Transverse colon (tissue), 3 donors: ENCODE results near the gene KLC4.
"Not testable (repeated sequence)": the region's sequence is repeated elsewhere in the genome, so short reads cannot be mapped to it uniquely, and the experiment has no call there.

Experiments
- POLR2A ChIP-seq: fragments of 450-650 bp; IDR thresholded peaks from one replicate; pipeline ENCODE4 v1.6.1; 2016; ENCODE audit warnings: antibody characterized with exemption, mild to moderate bottlenecking, moderate library complexity
- TF ChIP-seq, protein P1 (sequence below), 5 experiments: fragments of 200-600 bp in 3 of 5; fragments of 450-650 bp in 2 of 5; sonication (generic) in 3 of 5; IDR thresholded peaks; 1 replicate in 2 of 5; 2 replicates in 3 of 5; pipeline ENCODE4 v1.5.1; 2016 to 2017; ENCODE audit warnings: antibody characterized with exemption in 5 of 5, inconsistent platforms in 3 of 5, mild to moderate bottlenecking in 2 of 5, moderate library complexity in 1 of 5

DNA sequence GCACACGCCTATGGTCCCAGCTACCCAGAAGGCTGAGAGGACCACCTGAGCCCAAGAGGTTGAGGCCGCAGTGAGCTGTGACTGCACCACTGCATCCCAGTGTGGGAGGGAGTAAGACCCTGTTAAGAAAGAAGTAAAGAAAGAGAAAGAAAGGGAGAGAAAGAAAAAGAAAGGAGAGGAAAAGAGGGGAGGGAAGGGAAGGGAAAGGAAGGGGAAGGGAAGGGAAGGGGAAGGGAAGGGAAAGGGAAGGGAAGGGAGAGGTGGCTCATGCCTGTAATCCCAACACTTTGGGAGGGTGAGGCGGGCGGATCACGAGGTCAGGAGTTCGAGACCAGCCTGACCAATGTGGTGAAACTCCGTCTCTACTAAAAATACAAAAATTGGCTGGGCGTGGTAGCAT lies 18.0 kb upstream of the KLC4 start:
- TF ChIP-seq, protein P1, sequence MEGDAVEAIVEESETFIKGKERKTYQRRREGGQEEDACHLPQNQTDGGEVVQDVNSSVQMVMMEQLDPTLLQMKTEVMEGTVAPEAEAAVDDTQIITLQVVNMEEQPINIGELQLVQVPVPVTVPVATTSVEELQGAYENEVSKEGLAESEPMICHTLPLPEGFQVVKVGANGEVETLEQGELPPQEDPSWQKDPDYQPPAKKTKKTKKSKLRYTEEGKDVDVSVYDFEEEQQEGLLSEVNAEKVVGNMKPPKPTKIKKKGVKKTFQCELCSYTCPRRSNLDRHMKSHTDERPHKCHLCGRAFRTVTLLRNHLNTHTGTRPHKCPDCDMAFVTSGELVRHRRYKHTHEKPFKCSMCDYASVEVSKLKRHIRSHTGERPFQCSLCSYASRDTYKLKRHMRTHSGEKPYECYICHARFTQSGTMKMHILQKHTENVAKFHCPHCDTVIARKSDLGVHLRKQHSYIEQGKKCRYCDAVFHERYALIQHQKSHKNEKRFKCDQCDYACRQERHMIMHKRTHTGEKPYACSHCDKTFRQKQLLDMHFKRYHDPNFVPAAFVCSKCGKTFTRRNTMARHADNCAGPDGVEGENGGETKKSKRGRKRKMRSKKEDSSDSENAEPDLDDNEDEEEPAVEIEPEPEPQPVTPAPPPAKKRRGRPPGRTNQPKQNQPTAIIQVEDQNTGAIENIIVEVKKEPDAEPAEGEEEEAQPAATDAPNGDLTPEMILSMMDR (IDR thresholded peaks at IDR 0.05), result not testable (repeated sequence)
- not testable (repeated sequence) for TF ChIP-seq POLR2A
